ENCODE measurements around the gene RBKS.

GRCh38 chr2:27798948-27799645, 91.1 kb downstream of the RBKS start:
- TF ChIP-seq CTCF (optimal IDR thresholded peaks at IDR 0.05 in 1 of 3, IDR thresholded peaks at IDR 0.05 in 1 of 3, conservative IDR thresholded peaks at IDR 0.05 in 1 of 3; ENCODE audit: extremely low read depth in 1 of 3, insufficient read depth in 2 of 3, low read length in 3 of 3) (no peak), EZH2 (IDR thresholded peaks at IDR 0.05; ENCODE audit: low read length) (no peak)

Data from keratinocyte (primary cell).